OCI-LY7 (cell line): ENCODE measurements around the gene OR10A5. TPM values are rescaled to one million over a fixed set of nuclear protein-coding genes. Genes with fewer than 3 reads are reported as not detected.

Experiments used
- BruUV-seq: library from RNA; stranded (reverse); fragments of 400-500 nt; replicated peaks from 2 replicates; lab custom pipeline; 2021; lab: Mats Ljungman, UMichigan
- CTCF ChIA-PET: fragments of 300-600 bp; sonication (Branson Sonifier 250); formaldehyde crosslinking; loops from one replicate; lab custom pipeline; 2022; ENCODE audit warnings: antibody characterized with exemption; ENCODE audit not compliant: unreplicated experiment; lab: Charles Lee
- POLR2A ChIA-PET: fragments of 300-600 bp; sonication (Branson Sonifier 250); formaldehyde crosslinking; loops from one replicate; lab custom pipeline; 2022; ENCODE audit warnings: antibody characterized with exemption; lab: Charles Lee
- DNase-seq: peaks from one replicate; pipeline ENCODE4 v3.0.0-alpha.2; 2015; ENCODE audit warnings: low spot score
- H2AFZ ChIP-seq: fragments of 200-600 bp; sonication (generic), shearing (Covaris generic); 2 replicates; pipeline ENCODE4 v1.6.1; 2014; ENCODE audit warnings: mild to moderate bottlenecking, antibody characterized with exemption, low read length, moderate library complexity
- H3K27ac ChIP-seq: fragments of 200-600 bp; sonication (generic); 2 replicates; pipeline ENCODE4 v1.5.1; 2014; ENCODE audit warnings: mixed run types, low read depth, mild to moderate bottlenecking, moderate library complexity, low read length, inconsistent platforms; ENCODE audit not compliant: poor library complexity, severe bottlenecking
- H3K36me3 ChIP-seq: fragments of 200-600 bp; sonication (generic); 2 replicates; pipeline ENCODE4 v1.6.1; 2014; ENCODE audit warnings: mild to moderate bottlenecking, antibody characterized with exemption, low read length, moderate library complexity, mixed read lengths; ENCODE audit not compliant: insufficient read depth
- H3K4me1 ChIP-seq: fragments of 200-600 bp; sonication (generic); 2 replicates; pipeline ENCODE4 v1.5.1; 2014; ENCODE audit warnings: mild to moderate bottlenecking, low read length; ENCODE audit not compliant: insufficient read depth, poor library complexity, severe bottlenecking
- H3K4me2 ChIP-seq: fragments of 200-600 bp; sonication (generic); 2 replicates; pipeline ENCODE4 v1.6.1; 2014; ENCODE audit warnings: mild to moderate bottlenecking, low read length
- H3K4me3 ChIP-seq: fragments of 200-600 bp; sonication (generic); 2 replicates; pipeline ENCODE4 v1.5.1; 2014; ENCODE audit warnings: mild to moderate bottlenecking, low read depth, low read length; ENCODE audit not compliant: poor library complexity, severe bottlenecking
- H3K79me2 ChIP-seq: fragments of 200-600 bp; sonication (generic); 2 replicates; pipeline ENCODE4 v1.6.1; 2016; ENCODE audit warnings: low read depth, mild to moderate bottlenecking, low read length, moderate library complexity, mixed read lengths; ENCODE audit not compliant: insufficient read depth
- H3K9me2 ChIP-seq: fragments of 200-600 bp; sonication (generic); 2 replicates; pipeline ENCODE4 v1.6.1; 2016; ENCODE audit warnings: mild to moderate bottlenecking, low read length, mixed read lengths; ENCODE audit not compliant: insufficient read depth
- H3K9me3 ChIP-seq: fragments of 200-600 bp; sonication (generic); 2 replicates; pipeline ENCODE4 v1.6.1; 2014; ENCODE audit warnings: mild to moderate bottlenecking, mixed run types, low read length, mixed read lengths
- H4K20me1 ChIP-seq: fragments of 200-600 bp; sonication (generic); 2 replicates; pipeline ENCODE4 v1.6.1; 2014; ENCODE audit warnings: mild to moderate bottlenecking, antibody characterized with exemption, low read length, moderate library complexity, mixed read lengths; ENCODE audit not compliant: insufficient read depth
- CTCF ChIP-seq: fragments of 200-600 bp; sonication (generic); conservative IDR thresholded peaks from 2 replicates; pipeline ENCODE4 v1.5.1; 2014; ENCODE audit warnings: mild to moderate bottlenecking, antibody characterized with exemption, low read length, moderate library complexity, mixed read lengths
- EZH2phosphoT487 ChIP-seq: fragments of 200-600 bp; sonication (generic); IDR thresholded peaks from 2 replicates; pipeline ENCODE4 v1.6.1; 2018; ENCODE audit warnings: low read depth, borderline replicate concordance, mild to moderate bottlenecking, mixed run types, antibody characterized with exemption, low read length, moderate library complexity, mixed read lengths
- intact Hi-C: fragments of 100-400 bp; cut with micrococcal nuclease; formaldehyde crosslinking; loops from one replicate; pipeline ENCODE4 v1.10.0; 2022; ENCODE audit not compliant: unreplicated experiment
- total RNA-seq, 2 experiments: library from RNA; depleted of rRNA in 1 of 2; stranded (reverse); fragments of >200 nt in 1 of 2; shearing (Covaris generic) in 1 of 2; gene quantifications; 2 replicates each; pipeline ENCODE4 v1.2.3, GENCODE V29; 2014 to 2022

The OR10A5 gene
- total RNA-seq, 2 experiments from 2014 or later = not detected

- H3K9me2 ChIP-seq = no peaks in the 10 kb centered on the region
- intact Hi-C loops = loop anchor here (5.0 to 10.0 kb wide), 2 partner anchors 462 to 630 kb away; no protein-coding TSS in a partner anchor
- TF ChIP-seq EZH2phosphoT487 = no peak
- peak; percentile 95 for TF ChIP-seq CTCF
- ChIA-PET POLR2A (interaction anchor here (0.6 to 0.8 kb wide), 3 partner anchors 11 to 626 kb away, joined by 3 read pairs; partner anchors contain the start of gene OR10A2), CTCF (interaction anchor here (0.6 to 1.6 kb wide), 5 partner anchors 11 to 284 kb away, joined by 3 to 5 read pairs (median 3); no protein-coding TSS in a partner anchor)
- BruUV-seq = no TSS peak
- no peaks in the 10 kb centered on the region for H3K79me2 ChIP-seq
- no peak overlapping the region for H3K27ac ChIP-seq
- H3K36me3 ChIP-seq = no peaks in the 10 kb centered on the region
- H4K20me1 ChIP-seq = no peaks in the 10 kb centered on the region
- DNase-seq = peak; percentile 61
- H2AFZ ChIP-seq = no peak overlapping the region
- H3K4me3 ChIP-seq = no peak overlapping the region
- no peaks in the 10 kb centered on the region for H3K4me1 ChIP-seq
- H3K9me3 ChIP-seq = no peaks in the 10 kb centered on the region
- no peak overlapping the region for H3K4me2 ChIP-seq
Measured at GRCh38 chr11:6812390-6813005, 33.0 kb upstream of the OR10A5 start.

GRCh38 chr11:6813656-6814055 lies 31.8 kb upstream of the OR10A5 start:
- no peak overlapping the region for H3K4me2 ChIP-seq
- no peak for TF ChIP-seq CTCF
- no peak for TF ChIP-seq EZH2phosphoT487
- POLR2A ChIA-PET = no interaction called here

GRCh38 chr11:6817694-6818093 lies 27.8 kb upstream of the OR10A5 start:
- H3K9me3 ChIP-seq = no peaks in the 10 kb centered on the region; the same call in 1 of the 2 replicates
- ChIA-PET CTCF (no interaction called here), POLR2A (interaction anchor here (0.6 to 1.4 kb wide), 3 partner anchors 16 to 110 kb away, joined by 3 read pairs; no protein-coding TSS in a partner anchor)
- H4K20me1 ChIP-seq = no peaks in the 10 kb centered on the region
- no peak overlapping the region for H2AFZ ChIP-seq
- intact Hi-C loops = loop anchor here (2.0 to 10.0 kb wide), 2 partner anchors 29 to 457 kb away; no protein-coding TSS in a partner anchor
- no TSS peak for BruUV-seq
- H3K4me2 ChIP-seq = no peak overlapping the region
- TF ChIP-seq EZH2phosphoT487 = no peak
- TF ChIP-seq CTCF = no peak
- H3K36me3 ChIP-seq = no peaks in the 10 kb centered on the region
- H3K79me2 ChIP-seq = no peaks in the 10 kb centered on the region
- H3K9me2 ChIP-seq = no peaks in the 10 kb centered on the region
- no peak overlapping the region for H3K4me3 ChIP-seq
- DNase-seq = no peak
- H3K4me1 ChIP-seq = no peaks in the 10 kb centered on the region
- no peak overlapping the region for H3K27ac ChIP-seq

More at GRCh38 chr11:6813656-6814055, 31.8 kb upstream of the OR10A5 start:
- no peaks in the 10 kb centered on the region for H4K20me1 ChIP-seq
- H3K27ac ChIP-seq = no peak overlapping the region
- no peaks in the 10 kb centered on the region for H3K36me3 ChIP-seq
- CTCF ChIA-PET = no interaction called here
- H2AFZ ChIP-seq = no peak overlapping the region
- H3K4me3 ChIP-seq = no peak overlapping the region
- DNase-seq = no peak
- H3K9me3 ChIP-seq = no peaks in the 10 kb centered on the region
- intact Hi-C loops = loop anchor here (5.0 to 10.0 kb wide), 2 partner anchors 461 to 629 kb away; no protein-coding TSS in a partner anchor
- BruUV-seq = no TSS peak
- H3K79me2 ChIP-seq = no peaks in the 10 kb centered on the region
- no peaks in the 10 kb centered on the region for H3K4me1 ChIP-seq
- no peaks in the 10 kb centered on the region for H3K9me2 ChIP-seq
